ENCODE results near the gene REV3L. TPM values are rescaled to one million over a fixed set of nuclear protein-coding genes. Genes with fewer than 3 reads are reported as not detected.

REV3L gene
- total and polyA plus RNA-seq, 2 donors (not counting 1 experiment from before 2014, with no cell fraction given): 42.9 to 127 TPM

DNA sequence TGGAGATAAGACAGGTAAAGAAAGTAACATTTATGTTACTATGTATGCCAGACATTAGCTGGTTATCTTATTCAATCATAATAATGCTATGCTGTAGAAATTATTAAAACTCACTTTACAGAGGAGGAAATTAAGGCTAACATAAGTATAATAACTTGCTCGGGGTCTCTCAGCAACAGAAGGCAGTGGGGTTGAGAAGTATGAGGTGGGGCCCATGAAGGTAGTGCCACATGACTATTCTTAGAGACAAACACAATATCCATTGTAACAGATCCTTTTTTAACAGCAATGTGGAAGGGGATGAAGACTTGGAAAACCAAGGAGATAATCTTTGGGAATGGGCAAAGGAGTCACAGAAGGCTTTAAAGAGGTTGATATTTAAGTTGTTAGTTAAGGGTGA is 11.5 kb downstream of the REV3L start:
- Histone ChIP-seq H3K9me3 (ENCODE audit: control insufficient read depth, insufficient read depth, low read depth, low read length) (no peaks in the 10 kb centered on the region), H3K27me3 (ENCODE audit: control insufficient read depth, insufficient read depth, low read length) (no peaks in the 10 kb centered on the region), H2AFZ (ENCODE audit: low read length) (no peak overlapping the region), H3K4me2 (ENCODE audit: extremely low read depth, insufficient read depth, low read length) (no peak overlapping the region), H3K79me2 (ENCODE audit: control insufficient read depth, insufficient read depth, low read length) (peaks cover 76% of the 10 kb centered on the region), H3K4me3 (replicated peaks in 1 of 4; ENCODE audit: control extremely low read depth in 1 of 4, insufficient read depth in 1 of 4, low read depth in 3 of 4, low read length in 4 of 4) (no peak overlapping the region), H4K20me1 (ENCODE audit: control insufficient read depth, extremely low read depth, insufficient read depth, low read length) (peaks cover 4% of the 10 kb centered on the region), H3K36me3 (ENCODE audit: control insufficient read depth, insufficient read depth, low read length) (peaks cover 6% of the 10 kb centered on the region), H3K4me1 (ENCODE audit: control insufficient read depth, extremely low read depth, insufficient read depth, low read length) (no peaks in the 10 kb centered on the region), H3K9ac (ENCODE audit: insufficient read depth, low read length) (no peak overlapping the region), H3K27ac (ENCODE audit: insufficient read depth, low read length) (no peak overlapping the region)
- no peak for DNase-seq (ENCODE audit: low read depth in 2 of 2)
- TF ChIP-seq, protein P1, sequence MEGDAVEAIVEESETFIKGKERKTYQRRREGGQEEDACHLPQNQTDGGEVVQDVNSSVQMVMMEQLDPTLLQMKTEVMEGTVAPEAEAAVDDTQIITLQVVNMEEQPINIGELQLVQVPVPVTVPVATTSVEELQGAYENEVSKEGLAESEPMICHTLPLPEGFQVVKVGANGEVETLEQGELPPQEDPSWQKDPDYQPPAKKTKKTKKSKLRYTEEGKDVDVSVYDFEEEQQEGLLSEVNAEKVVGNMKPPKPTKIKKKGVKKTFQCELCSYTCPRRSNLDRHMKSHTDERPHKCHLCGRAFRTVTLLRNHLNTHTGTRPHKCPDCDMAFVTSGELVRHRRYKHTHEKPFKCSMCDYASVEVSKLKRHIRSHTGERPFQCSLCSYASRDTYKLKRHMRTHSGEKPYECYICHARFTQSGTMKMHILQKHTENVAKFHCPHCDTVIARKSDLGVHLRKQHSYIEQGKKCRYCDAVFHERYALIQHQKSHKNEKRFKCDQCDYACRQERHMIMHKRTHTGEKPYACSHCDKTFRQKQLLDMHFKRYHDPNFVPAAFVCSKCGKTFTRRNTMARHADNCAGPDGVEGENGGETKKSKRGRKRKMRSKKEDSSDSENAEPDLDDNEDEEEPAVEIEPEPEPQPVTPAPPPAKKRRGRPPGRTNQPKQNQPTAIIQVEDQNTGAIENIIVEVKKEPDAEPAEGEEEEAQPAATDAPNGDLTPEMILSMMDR (conservative IDR thresholded peaks at IDR 0.05 in 1 of 2, IDR thresholded peaks at IDR 0.05 in 1 of 2; ENCODE audit: low read depth in 1 of 2, low read length in 2 of 2): no peak
- no peak for TF ChIP-seq EZH2 (IDR thresholded peaks at IDR 0.05; ENCODE audit: low read length, missing control alignments)

DNA sequence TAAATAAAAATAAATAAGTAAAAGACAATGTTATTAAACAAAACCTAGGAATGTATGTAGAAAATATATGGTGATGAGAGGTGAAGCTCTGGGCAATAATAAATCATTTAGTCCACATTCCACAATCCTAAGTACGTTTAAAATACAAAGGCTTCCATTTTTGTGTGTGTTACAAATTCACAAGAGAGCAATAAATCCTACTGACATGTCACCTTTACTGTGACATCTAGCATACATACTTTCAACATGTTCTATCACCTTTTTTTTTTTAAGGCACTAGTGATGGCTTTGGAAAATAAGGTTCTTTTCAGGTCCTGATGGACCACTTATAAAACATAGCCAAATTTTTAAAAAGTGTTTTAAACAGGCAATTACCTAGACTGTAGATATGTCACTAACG is 12.0 kb downstream of the REV3L start:
- Histone ChIP-seq H3K27ac (ENCODE audit: insufficient read depth, low read length) (no peak overlapping the region), H3K4me2 (ENCODE audit: extremely low read depth, insufficient read depth, low read length) (no peak overlapping the region), H4K20me1 (ENCODE audit: control insufficient read depth, extremely low read depth, insufficient read depth, low read length) (peaks cover 2% of the 10 kb centered on the region), H3K27me3 (ENCODE audit: control insufficient read depth, insufficient read depth, low read length) (no peaks in the 10 kb centered on the region), H3K9me3 (ENCODE audit: control insufficient read depth, insufficient read depth, low read depth, low read length) (no peaks in the 10 kb centered on the region), H3K4me3 (replicated peaks in 1 of 4; ENCODE audit: control extremely low read depth in 1 of 4, insufficient read depth in 1 of 4, low read depth in 3 of 4, low read length in 4 of 4) (no peak overlapping the region), H2AFZ (ENCODE audit: low read length) (no peak overlapping the region), H3K4me1 (ENCODE audit: control insufficient read depth, extremely low read depth, insufficient read depth, low read length) (no peaks in the 10 kb centered on the region), H3K36me3 (ENCODE audit: control insufficient read depth, insufficient read depth, low read length) (peaks cover 6% of the 10 kb centered on the region), H3K79me2 (ENCODE audit: control insufficient read depth, insufficient read depth, low read length) (peaks cover 73% of the 10 kb centered on the region), H3K9ac (ENCODE audit: insufficient read depth, low read length) (no peak overlapping the region)
- no peak for TF ChIP-seq EZH2 (IDR thresholded peaks at IDR 0.05; ENCODE audit: low read length, missing control alignments)
- TF ChIP-seq, protein P1 (conservative IDR thresholded peaks at IDR 0.05 in 1 of 2, IDR thresholded peaks at IDR 0.05 in 1 of 2; ENCODE audit: low read depth in 1 of 2, low read length in 2 of 2): no peak
- DNase-seq (ENCODE audit: low read depth in 2 of 2): no peak

DNA sequence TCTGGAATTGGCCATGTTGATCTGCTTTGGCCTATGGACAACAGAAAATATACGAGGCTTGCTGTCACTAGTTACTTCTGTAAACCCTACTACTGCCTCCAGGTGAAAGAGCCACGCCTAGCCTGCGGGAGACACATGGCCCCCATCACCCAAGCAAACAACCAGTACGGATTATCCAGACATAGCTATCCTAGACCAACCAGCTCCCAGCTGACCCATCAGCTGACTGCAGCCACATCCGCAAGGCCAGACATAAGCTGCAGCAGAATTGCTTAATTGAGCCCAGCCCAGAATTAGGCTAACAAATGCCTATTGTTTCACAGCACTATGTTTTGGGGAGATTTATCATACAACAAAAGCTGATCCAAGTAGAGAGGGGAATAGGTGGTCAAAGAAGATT is 13.5 kb downstream of the REV3L start:
- Histone ChIP-seq H3K9me3 (ENCODE audit: control insufficient read depth, insufficient read depth, low read depth, low read length) (no peaks in the 10 kb centered on the region), H3K9ac (ENCODE audit: insufficient read depth, low read length) (no peak overlapping the region), H3K4me1 (ENCODE audit: control insufficient read depth, extremely low read depth, insufficient read depth, low read length) (no peaks in the 10 kb centered on the region), H4K20me1 (ENCODE audit: control insufficient read depth, extremely low read depth, insufficient read depth, low read length) (peaks cover 2% of the 10 kb centered on the region), H3K4me2 (ENCODE audit: extremely low read depth, insufficient read depth, low read length) (no peak overlapping the region), H2AFZ (ENCODE audit: low read length) (no peak overlapping the region), H3K27ac (ENCODE audit: insufficient read depth, low read length) (no peak overlapping the region), H3K27me3 (ENCODE audit: control insufficient read depth, insufficient read depth, low read length) (no peaks in the 10 kb centered on the region), H3K4me3 (replicated peaks in 1 of 4; ENCODE audit: control extremely low read depth in 1 of 4, insufficient read depth in 1 of 4, low read depth in 3 of 4, low read length in 4 of 4) (no peak overlapping the region), H3K36me3 (ENCODE audit: control insufficient read depth, insufficient read depth, low read length) (peaks cover 6% of the 10 kb centered on the region), H3K79me2 (ENCODE audit: control insufficient read depth, insufficient read depth, low read length) (peaks cover 67% of the 10 kb centered on the region)
- no peak for DNase-seq (ENCODE audit: low read depth in 2 of 2)
- TF ChIP-seq EZH2 (IDR thresholded peaks at IDR 0.05; ENCODE audit: low read length, missing control alignments): no peak
- TF ChIP-seq, protein P1 (conservative IDR thresholded peaks at IDR 0.05 in 1 of 2, IDR thresholded peaks at IDR 0.05 in 1 of 2; ENCODE audit: low read depth in 1 of 2, low read length in 2 of 2): no peak

Measured in fibroblast of lung (primary cell).